ENCODE measurements around the gene B3GALT2. TPM values are rescaled to one million over a fixed set of nuclear protein-coding genes. Genes with fewer than 3 reads are reported as not detected.
"Not testable (repeated sequence)": the region's sequence is repeated elsewhere in the genome, so short reads cannot be mapped to it uniquely, and the experiment has no call there.

B3GALT2 gene
- total and polyA plus RNA-seq, 2 donors (not counting 3 experiments of a cell fraction or from before 2014, with no cell fraction given) = not detected

GRCh38 chr1:193189442-193190095, 3.2 kb upstream of the B3GALT2 start:
- Histone ChIP-seq H2AFZ (ENCODE audit: low read depth, low read length) (no peak overlapping the region), H3K27me3 (ENCODE audit: control insufficient read depth in 2 of 2, insufficient read depth in 2 of 2, low read length in 2 of 2) (no peaks in the 10 kb centered on the region), H3K27ac (ENCODE audit: insufficient read depth, low read depth, low read length) (no peak overlapping the region), H3K4me1 (ENCODE audit: control insufficient read depth, extremely low read depth, insufficient read depth, low read length) (no peaks in the 10 kb centered on the region), H3K9me3 (replicated peaks; ENCODE audit: control insufficient read depth, insufficient read depth, low read length) (no peaks in the 10 kb centered on the region), H3K36me3 (ENCODE audit: control insufficient read depth in 2 of 2, extremely low read depth in 1 of 2, insufficient read depth in 2 of 2, low read length in 2 of 2) (no peaks in the 10 kb centered on the region), H3K79me2 (ENCODE audit: control insufficient read depth, insufficient read depth, low read length) (peaks cover 47% of the 10 kb centered on the region), H4K20me1 (replicated peaks; ENCODE audit: control insufficient read depth, extremely low read depth, insufficient read depth, low read length) (peaks cover 7% of the 10 kb centered on the region), H3K9me1 (replicated peaks; ENCODE audit: control insufficient read depth, extremely low read depth, insufficient read depth, low read length) (peaks cover 3% of the 10 kb centered on the region), H3K4me2 (ENCODE audit: insufficient read depth, low read length) (no peak overlapping the region), H3K4me3 (replicated peaks in 1 of 3; ENCODE audit: insufficient read depth in 1 of 3, low read depth in 1 of 3, low read length in 3 of 3) (no peak overlapping the region), H3K9ac (replicated peaks; ENCODE audit: extremely low read depth, insufficient read depth, low read length) (no peak overlapping the region)
- ChIA-PET POLR2A (no interaction called here), CTCF (interaction anchor here (1.0 to 2.0 kb wide), 6 partner anchors 8 to 1111 kb away, joined by 3 to 8 read pairs (median 4); no protein-coding TSS in a partner anchor)
- DNase-seq (ENCODE audit: low read depth, low spot score) (no peak), FAIRE-seq (no peak)
- BruUV-seq (replicated peaks) = no TSS peak
- dilution Hi-C loops (cut with MboI; ENCODE audit: extremely low pct_ligation_motif_present, low sequenced_read_pairs) = no loop called here
- intact Hi-C loops (cut with micrococcal nuclease) = loop anchor here (10.0 kb wide), 2 partner anchors 215 to 575 kb away; no protein-coding TSS in a partner anchor
- TF ChIP-seq EZH2 (IDR thresholded peaks at IDR 0.05; ENCODE audit: borderline replicate concordance, low read depth, low read length, severe bottlenecking) = no peak
- no peak for TF ChIP-seq JUN (IDR thresholded peaks at IDR 0.05; ENCODE audit: borderline replicate concordance, insufficient read depth, insufficient read length, low read depth)
- TF ChIP-seq POLR2AphosphoS5 (IDR thresholded peaks at IDR 0.05; ENCODE audit: insufficient read depth, low read depth, low read length) = no peak
- TF ChIP-seq CTCF (IDR thresholded peaks at IDR 0.05; ENCODE audit: extremely low read depth in 1 of 2, insufficient read depth in 1 of 2, low read depth in 1 of 2, low read length in 2 of 2) = no peak
- no peak for TF ChIP-seq FOS (IDR thresholded peaks at IDR 0.05; ENCODE audit: borderline replicate concordance, insufficient read depth, low read length)
- no peak for TF ChIP-seq MYC (IDR thresholded peaks at IDR 0.05; ENCODE audit: low read depth, low read length)
- no peak for TF ChIP-seq GATA2 (IDR thresholded peaks at IDR 0.05; ENCODE audit: insufficient read depth, insufficient read length, low read depth, low read length)
- TF ChIP-seq, protein P1, sequence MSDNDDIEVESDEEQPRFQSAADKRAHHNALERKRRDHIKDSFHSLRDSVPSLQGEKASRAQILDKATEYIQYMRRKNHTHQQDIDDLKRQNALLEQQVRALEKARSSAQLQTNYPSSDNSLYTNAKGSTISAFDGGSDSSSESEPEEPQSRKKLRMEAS (IDR thresholded peaks at IDR 0.05; ENCODE audit: insufficient read depth, insufficient read length) = no peak
- TF ChIP-seq POLR2A (IDR thresholded peaks at IDR 0.05; ENCODE audit: low read depth, low read length) = no peak

- BruUV-seq (replicated peaks); H3K27ac ChIP-seq (ENCODE audit: insufficient read depth, low read depth, low read length); dilution Hi-C loops (cut with MboI; ENCODE audit: extremely low pct_ligation_motif_present, low sequenced_read_pairs); H2AFZ ChIP-seq (ENCODE audit: low read depth, low read length); H3K9me1 ChIP-seq (replicated peaks; ENCODE audit: control insufficient read depth, extremely low read depth, insufficient read depth, low read length); POLR2A ChIA-PET; H3K9ac ChIP-seq (replicated peaks; ENCODE audit: extremely low read depth, insufficient read depth, low read length); H3K4me2 ChIP-seq (ENCODE audit: insufficient read depth, low read length); H4K20me1 ChIP-seq (replicated peaks; ENCODE audit: control insufficient read depth, extremely low read depth, insufficient read depth, low read length); H3K4me3 ChIP-seq (replicated peaks in 1 of 3; ENCODE audit: insufficient read depth in 1 of 3, low read depth in 1 of 3, low read length in 3 of 3); FAIRE-seq; H3K36me3 ChIP-seq (ENCODE audit: control insufficient read depth in 2 of 2, extremely low read depth in 1 of 2, insufficient read depth in 2 of 2, low read length in 2 of 2); H3K9me3 ChIP-seq (replicated peaks; ENCODE audit: control insufficient read depth, insufficient read depth, low read length); H3K4me1 ChIP-seq (ENCODE audit: control insufficient read depth, extremely low read depth, insufficient read depth, low read length); DNase-seq (ENCODE audit: low read depth, low spot score); H3K27me3 ChIP-seq (ENCODE audit: control insufficient read depth in 2 of 2, insufficient read depth in 2 of 2, low read length in 2 of 2): not testable (repeated sequence)
- intact Hi-C loops (cut with micrococcal nuclease) = loop anchor here (10.0 kb wide), 2 partner anchors 216 to 576 kb away; no protein-coding TSS in a partner anchor
- CTCF ChIA-PET = interaction anchor here (1.6 to 2.0 kb wide), 3 partner anchors 7 to 1106 kb away, joined by 4 to 6 read pairs (median 4); no protein-coding TSS in a partner anchor
- peaks cover 50% of the 10 kb centered on the region for H3K79me2 ChIP-seq (ENCODE audit: control insufficient read depth, insufficient read depth, low read length)
Measured at GRCh38 chr1:193188915-193189314, 2.5 kb upstream of the B3GALT2 start.

All from endothelial cell of umbilical vein (primary cell).